GM15510 (cell line): ENCODE results near the gene TYMP.

Experiments
- POLR2A ChIP-seq: IDR thresholded peaks from 3 replicates; pipeline ENCODE4 v1.6.1; 2011; ENCODE audit warnings: borderline replicate concordance; ENCODE audit not compliant: insufficient read length; ENCODE audit errors: extremely low read depth

TYMP gene

GRCh38 chr22:50548921-50549790, 19.3 kb upstream of the TYMP start:
- TF ChIP-seq POLR2A, result no peak

GRCh38 chr22:50548040-50548920, 18.5 kb upstream of the TYMP start:
- peak; percentile 64 for TF ChIP-seq POLR2A

GRCh38 chr22:50547263-50547985, 17.6 kb upstream of the TYMP start:
- TF ChIP-seq POLR2A, result no peak

- no peak for TF ChIP-seq POLR2A
Observed at GRCh38 chr22:50546326-50547262, 16.8 kb upstream of the TYMP start.

GRCh38 chr22:50545522-50546325, 15.9 kb upstream of the TYMP start, which contains the start of gene KLHDC7B:
KLHDC7B (plus strand) TSS chr22:50545899; CDS start chr22:50546244, 345 bp downstream.
- TF ChIP-seq POLR2A, result peak; percentile 14

- no peak for TF ChIP-seq POLR2A
Observed at GRCh38 chr22:50544746-50545253, 15.0 kb upstream of the TYMP start.

- peak; percentile 50 for TF ChIP-seq POLR2A
Observed at GRCh38 chr22:50544078-50544745, 14.4 kb upstream of the TYMP start.

GRCh38 chr22:50542416-50542927, 12.7 kb upstream of the TYMP start:
- peak; percentile 60 for TF ChIP-seq POLR2A

- peak; percentile 0 for TF ChIP-seq POLR2A
Observed at GRCh38 chr22:50540381-50540780, 10.6 kb upstream of the TYMP start.

GRCh38 chr22:50537765-50538164, 8.0 kb upstream of the TYMP start:
- no peak for TF ChIP-seq POLR2A

GRCh38 chr22:50536226-50536625, 6.4 kb upstream of the TYMP start:
- TF ChIP-seq POLR2A, result no peak

GRCh38 chr22:50535113-50535512, 5.3 kb upstream of the TYMP start:
- TF ChIP-seq POLR2A, result no peak
